NB4 (cell line): ENCODE results near the gene PARP1.

Source experiments
- CTCF ChIP-seq: IDR thresholded peaks from one replicate; pipeline ENCODE4 v1.5.1; 2012; ENCODE audit warnings: low read depth, low read length
- MYC ChIP-seq: IDR thresholded peaks from 2 replicates; pipeline ENCODE4 v1.6.1; 2011; ENCODE audit warnings: low read depth, low read length

GRCh38 chr1:226355669-226356551 is 52.0 kb downstream of the PARP1 start:
- TF ChIP-seq CTCF (no peak), MYC (no peak)
